Tibial artery (tissue), 4 donors: ENCODE results near the gene MINDY4.
A peak's percentile ranks its signal among the peaks of the same experiment; 100 is the strongest.

Experiments used
- DNase-seq, 2 donors: peaks; one replicate each; pipeline ENCODE4 v3.0.0-alpha.2; 2019
- H3K27ac ChIP-seq, 2 donors: fragments of 200-600 bp; sonication (generic) in 1 of 2; 1 replicate in 1 of 2; 2 replicates in 1 of 2; pipeline ENCODE4 v1.5.1; 2018 to 2019; ENCODE audit warnings: mild to moderate bottlenecking in 1 of 2
- H3K27me3 ChIP-seq, 2 donors: fragments of 200-600 bp; sonication (generic) in 1 of 2; one replicate each; pipeline versions ENCODE4 v1.5.1 to v1.6.0; 2016 to 2019
- H3K36me3 ChIP-seq, 3 donors: fragments of 200-600 bp; sonication (generic) in 2 of 3; one replicate each; pipeline ENCODE4 v1.5.1; 2016 to 2019; ENCODE audit warnings: mild to moderate bottlenecking in 2 of 3
- H3K4me1 ChIP-seq, 4 donors: fragments of 200-600 bp; sonication (generic) in 2 of 4; 1 replicate in 3 of 4; 2 replicates in 1 of 4; pipeline ENCODE4 v1.5.1; 2016 to 2019
- H3K4me3 ChIP-seq, 2 donors: fragments of 200-600 bp; sonication (generic) in 1 of 2; 1 replicate in 1 of 2; 2 replicates in 1 of 2; pipeline ENCODE4 v1.5.1; 2018 to 2019; ENCODE audit warnings: mild to moderate bottlenecking in 2 of 2
- H3K9me3 ChIP-seq, 3 donors: fragments of 200-600 bp; sonication (generic) in 1 of 3; one replicate each; pipeline ENCODE4 v1.5.1; 2016 to 2019
- intact Hi-C: fragments of 100-400 bp; cut with DNase I; formaldehyde crosslinking; loops from one replicate; pipeline ENCODE4 v1.15.0; 2023; ENCODE audit warnings: low total_unique reads
- TF ChIP-seq, protein P1 (sequence below), 2 experiments: fragments of 200-600 bp in 1 of 2; fragments of 450-650 bp in 1 of 2; IDR thresholded peaks; one replicate each; pipeline ENCODE4 v1.5.1; 2017 to 2019; ENCODE audit warnings: antibody characterized with exemption in 2 of 2, mild to moderate bottlenecking in 1 of 2, moderate library complexity in 1 of 2

Gene MINDY4

DNA sequence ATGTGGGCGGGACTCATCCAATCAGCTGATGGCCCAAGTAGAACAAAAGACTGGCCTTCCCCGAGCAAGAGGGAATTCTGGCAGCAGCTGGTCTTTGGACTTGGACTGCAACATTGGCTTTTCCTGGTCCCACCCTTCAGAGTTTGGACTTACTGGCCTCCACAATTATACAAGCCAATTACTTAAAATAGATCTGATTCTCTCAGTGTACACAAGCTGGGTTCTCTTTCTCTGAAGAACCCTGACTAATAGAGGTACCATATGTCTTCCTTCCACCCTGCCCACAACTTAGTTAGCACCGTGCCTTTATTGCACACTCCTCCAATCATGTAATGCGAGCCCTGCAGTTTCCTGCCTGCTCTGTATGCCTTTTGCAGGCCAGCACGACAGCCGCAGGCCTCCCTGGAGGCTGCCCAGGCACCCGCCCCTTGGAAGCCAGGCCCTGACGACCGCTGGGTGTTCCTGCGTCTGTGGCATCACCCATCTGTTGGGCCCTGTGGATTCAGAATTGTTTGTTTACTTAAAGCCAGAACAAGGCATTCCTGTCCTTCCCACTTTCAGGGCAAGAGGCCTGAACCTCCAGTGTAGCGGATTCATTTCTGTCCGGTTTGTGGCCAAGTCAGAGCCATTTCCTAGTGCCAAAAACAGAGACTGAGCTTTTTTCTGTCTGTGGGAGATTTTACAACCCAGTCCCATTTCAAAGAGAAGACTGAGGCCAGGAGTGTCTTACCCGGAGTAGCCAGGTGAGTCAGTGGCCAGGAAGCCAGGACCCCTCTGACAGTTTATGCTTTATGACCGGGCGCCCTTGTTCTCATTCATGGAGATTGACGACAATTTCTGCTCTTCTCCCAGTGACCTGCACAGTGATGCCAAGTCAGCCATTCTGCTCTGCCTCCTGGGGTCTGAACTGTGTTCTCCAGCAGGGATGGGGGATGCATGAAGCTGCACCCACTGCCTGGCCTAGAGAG, 20.2 kb upstream of the MINDY4 start:
- intact Hi-C loops = loop anchor here (5.0 kb wide), 1 partner anchor 171 kb away; no protein-coding TSS in a partner anchor
- peak overlapping the region; percentile 84 to 88 for H3K27ac ChIP-seq
- H3K4me3 ChIP-seq = peak overlapping the region; percentile 55
- H3K27me3 ChIP-seq = no peaks in the 10 kb centered on the region
- peaks cover 0 to 6% (median 0%) of the 10 kb centered on the region in 3 donors for H3K36me3 ChIP-seq
- H3K4me1 ChIP-seq = peaks cover 0 to 58% (median 34%) of the 10 kb centered on the region in 4 donors
- TF ChIP-seq, protein P1, sequence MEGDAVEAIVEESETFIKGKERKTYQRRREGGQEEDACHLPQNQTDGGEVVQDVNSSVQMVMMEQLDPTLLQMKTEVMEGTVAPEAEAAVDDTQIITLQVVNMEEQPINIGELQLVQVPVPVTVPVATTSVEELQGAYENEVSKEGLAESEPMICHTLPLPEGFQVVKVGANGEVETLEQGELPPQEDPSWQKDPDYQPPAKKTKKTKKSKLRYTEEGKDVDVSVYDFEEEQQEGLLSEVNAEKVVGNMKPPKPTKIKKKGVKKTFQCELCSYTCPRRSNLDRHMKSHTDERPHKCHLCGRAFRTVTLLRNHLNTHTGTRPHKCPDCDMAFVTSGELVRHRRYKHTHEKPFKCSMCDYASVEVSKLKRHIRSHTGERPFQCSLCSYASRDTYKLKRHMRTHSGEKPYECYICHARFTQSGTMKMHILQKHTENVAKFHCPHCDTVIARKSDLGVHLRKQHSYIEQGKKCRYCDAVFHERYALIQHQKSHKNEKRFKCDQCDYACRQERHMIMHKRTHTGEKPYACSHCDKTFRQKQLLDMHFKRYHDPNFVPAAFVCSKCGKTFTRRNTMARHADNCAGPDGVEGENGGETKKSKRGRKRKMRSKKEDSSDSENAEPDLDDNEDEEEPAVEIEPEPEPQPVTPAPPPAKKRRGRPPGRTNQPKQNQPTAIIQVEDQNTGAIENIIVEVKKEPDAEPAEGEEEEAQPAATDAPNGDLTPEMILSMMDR (IDR thresholded peaks at IDR 0.05) = no peak
- peak; percentile 75 to 93 for DNase-seq
- H3K9me3 ChIP-seq = no peaks in the 10 kb centered on the region

DNA sequence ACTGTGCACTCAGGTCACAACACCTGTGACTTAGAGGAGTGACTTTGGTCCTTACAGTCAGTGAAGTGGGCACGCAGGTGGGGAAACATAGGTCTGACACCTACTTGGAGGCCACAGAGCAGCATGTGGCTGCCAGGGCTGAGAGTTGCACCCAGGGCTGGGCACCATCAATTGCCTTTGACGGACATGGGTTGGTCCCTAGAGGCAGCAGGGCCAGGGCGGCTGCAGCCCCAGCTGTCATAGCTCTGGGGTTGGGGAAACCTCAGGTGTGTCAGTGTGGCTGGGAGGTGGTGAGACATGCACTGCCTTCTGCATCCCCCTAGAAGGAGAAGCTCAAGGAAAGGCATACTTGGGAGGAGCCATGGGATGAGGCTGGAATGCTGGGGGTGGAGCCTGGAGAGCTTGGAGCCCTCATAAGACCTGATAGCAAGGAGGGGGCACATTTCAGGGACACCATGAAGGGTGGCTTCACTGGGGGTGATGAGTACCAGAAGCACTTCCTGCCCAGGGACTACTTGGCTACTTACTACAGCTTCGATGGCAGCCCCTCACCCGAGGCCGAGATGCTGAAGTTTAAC, 19.4 kb upstream of the MINDY4 start, which contains the start of gene INMT:
Gene INMT, plus strand, starts transcription at position 440 of the 578 bp plus-strand sequence. Its CDS starts 16 bp downstream, at position 456.
- Histone ChIP-seq H3K4me1 (peaks cover 0 to 65% (median 38%) of the 10 kb centered on the region in 4 donors), H3K27ac (peak within 1 kb of the TSS; percentile 84 to 88), H3K4me3 (peak within 1 kb of the TSS; percentile 55), H3K36me3 (peaks cover 0 to 6% (median 0%) of the 10 kb centered on the region in 3 donors), H3K9me3 (no peaks in the 10 kb centered on the region), H3K27me3 (no peaks in the 10 kb centered on the region)
- peak; percentile 57 to 86 for DNase-seq
- intact Hi-C loops = loop anchor here (5.0 kb wide), 1 partner anchor 171 kb away; no protein-coding TSS in a partner anchor
- TF ChIP-seq, protein P1 (IDR thresholded peaks at IDR 0.05) = no peak

DNA sequence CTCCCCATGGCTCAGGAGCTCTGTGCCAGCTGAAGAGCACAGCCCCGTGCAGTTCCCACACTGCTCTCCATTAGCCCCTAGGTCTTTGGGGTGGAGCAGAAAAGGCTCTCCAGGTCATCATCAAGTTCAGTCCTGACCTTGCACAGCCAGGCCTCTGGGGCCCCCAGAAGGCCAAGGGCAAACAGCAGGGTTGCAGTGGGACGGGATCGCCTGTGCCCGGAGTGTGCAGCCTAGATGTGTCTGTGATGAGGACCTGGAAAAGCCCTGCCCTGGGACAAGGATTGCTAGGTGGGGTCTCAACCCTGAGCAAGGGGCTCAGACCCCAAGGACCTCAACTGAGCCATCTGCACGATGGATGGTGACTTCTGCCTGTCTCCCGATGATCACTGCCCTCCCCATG, 18.7 kb upstream of the MINDY4 start:
- Histone ChIP-seq H3K4me3 (peak overlapping the region; percentile 55), H3K27me3 (no peaks in the 10 kb centered on the region), H3K9me3 (no peaks in the 10 kb centered on the region), H3K4me1 (peaks cover 0 to 72% (median 44%) of the 10 kb centered on the region in 4 donors), H3K27ac (peak overlapping the region; percentile 84 to 88), H3K36me3 (peaks cover 0 to 6% (median 3%) of the 10 kb centered on the region in 3 donors)
- TF ChIP-seq, protein P1 (IDR thresholded peaks at IDR 0.05) = no peak
- no peak for DNase-seq
- intact Hi-C loops = loop anchor here (5.0 kb wide), 1 partner anchor 170 kb away; no protein-coding TSS in a partner anchor

DNA sequence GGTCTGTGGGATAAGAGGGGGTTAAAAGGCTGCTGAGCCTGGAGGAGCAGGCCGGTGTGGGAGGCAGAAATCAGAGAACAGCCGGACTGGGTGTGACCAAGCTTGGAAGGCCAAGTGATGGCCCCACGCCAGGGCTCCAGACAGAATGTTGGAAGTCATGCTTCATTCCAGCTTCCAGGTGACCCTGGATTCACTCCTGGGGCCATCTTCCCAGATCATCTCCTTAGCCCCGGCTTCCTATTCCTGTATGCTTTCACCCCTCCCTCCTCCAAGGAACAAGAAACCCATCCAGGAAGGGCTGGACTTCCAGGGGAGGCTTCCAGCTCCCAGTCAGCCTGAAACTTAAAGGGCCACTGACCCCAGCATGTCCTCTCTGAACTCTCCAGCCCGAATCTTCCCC, 18.2 kb upstream of the MINDY4 start:
- H3K27me3 ChIP-seq = no peaks in the 10 kb centered on the region
- H3K4me1 ChIP-seq = peaks cover 0 to 76% (median 46%) of the 10 kb centered on the region in 4 donors
- peaks cover 0 to 7% (median 6%) of the 10 kb centered on the region in 3 donors for H3K36me3 ChIP-seq
- peak; percentile 64 to 85 for DNase-seq
- TF ChIP-seq, protein P1 (IDR thresholded peaks at IDR 0.05) = no peak
- H3K27ac ChIP-seq = peak overlapping the region; percentile 84 to 88
- peak overlapping the region; percentile 55 for H3K4me3 ChIP-seq
- intact Hi-C loops = loop anchor here (5.0 kb wide), 1 partner anchor 169 kb away; no protein-coding TSS in a partner anchor
- H3K9me3 ChIP-seq = no peaks in the 10 kb centered on the region

DNA sequence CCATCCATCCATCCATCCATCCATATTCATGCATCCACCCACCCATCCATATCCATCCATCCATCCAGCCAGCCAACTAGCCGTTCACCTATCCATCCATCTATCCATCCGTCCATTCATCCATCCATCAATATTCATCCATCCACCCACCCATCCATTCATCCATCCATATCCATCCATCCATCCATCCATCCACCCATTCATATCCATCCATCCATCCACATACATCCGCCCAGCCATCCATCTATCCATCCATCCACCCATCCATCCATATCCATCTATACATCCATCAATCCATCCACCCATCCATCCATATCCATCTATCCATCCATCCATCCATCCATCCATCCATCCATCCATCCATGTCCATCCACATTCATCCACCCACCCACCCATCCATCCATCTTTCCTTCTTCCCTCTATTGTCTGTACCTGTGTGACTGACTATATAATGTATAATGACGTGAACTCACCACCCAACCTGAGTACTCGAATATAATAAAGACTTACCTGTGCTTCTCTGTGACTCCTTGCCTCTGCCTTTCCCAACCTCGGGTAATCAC, 16.8 kb upstream of the MINDY4 start:
- Histone ChIP-seq H3K27ac (peak overlapping the region; percentile 84 to 88), H3K4me1 (peaks cover 0 to 89% (median 46%) of the 10 kb centered on the region in 4 donors)

More for the DNA sequence above, 16.8 kb upstream of the MINDY4 start:
- no peaks in the 10 kb centered on the region for H3K9me3 ChIP-seq
- H3K4me3 ChIP-seq = peak overlapping the region; percentile 55
- H3K27me3 ChIP-seq = no peaks in the 10 kb centered on the region
- DNase-seq = no peak
- TF ChIP-seq, protein P1 (IDR thresholded peaks at IDR 0.05) = no peak
- intact Hi-C loops = loop anchor here (5.0 kb wide), 1 partner anchor 168 kb away; no protein-coding TSS in a partner anchor
- H3K36me3 ChIP-seq = peaks cover 0 to 7% (median 6%) of the 10 kb centered on the region in 3 donors
